Measurements from ENCODE around the gene RPL18. TPM values are rescaled to one million over a fixed set of nuclear protein-coding genes. Genes with fewer than 3 reads are reported as not detected.

Gene RPL18
- total RNA-seq, 1 donor from 2014 or later: 530 TPM

- DNase-seq: no peak
- Histone ChIP-seq H3K27ac (replicated peaks) (peak overlapping the region; percentile 83), H3K4me1 (peaks cover 54% of the 10 kb centered on the region), H3K36me3 (peaks cover 16% of the 10 kb centered on the region), H3K4me3 (peak overlapping the region; percentile 67), H3K27me3 (ENCODE audit: low read depth) (no peaks in the 10 kb centered on the region), H3K9me3 (replicated peaks) (no peaks in the 10 kb centered on the region)
- TF ChIP-seq CTCF (IDR thresholded peaks at IDR 0.05; ENCODE audit: borderline replicate concordance): no peak
- intact Hi-C loops (cut with micrococcal nuclease): no loop called here
Measured at GRCh38 chr19:48623556-48624066, 4.6 kb upstream of the RPL18 start.

- no peaks in the 10 kb centered on the region for H3K9me3 ChIP-seq (replicated peaks)
- peak overlapping the region; percentile 79 for H3K4me3 ChIP-seq
- no peak for DNase-seq
- H3K27ac ChIP-seq (replicated peaks): peak overlapping the region; percentile 88
- no peak for TF ChIP-seq CTCF (IDR thresholded peaks at IDR 0.05; ENCODE audit: borderline replicate concordance)
- H3K4me1 ChIP-seq: peaks cover 81% of the 10 kb centered on the region
- intact Hi-C loops (cut with micrococcal nuclease): no loop called here
- no peaks in the 10 kb centered on the region for H3K27me3 ChIP-seq (ENCODE audit: low read depth)
- peaks cover 39% of the 10 kb centered on the region for H3K36me3 ChIP-seq
Measured at GRCh38 chr19:48619692-48620585, 961 bp upstream of the RPL18 start.

GRCh38 chr19:48618278-48618915 is 581 bp downstream of the RPL18 start:
- TF ChIP-seq CTCF (IDR thresholded peaks at IDR 0.05; ENCODE audit: borderline replicate concordance): no peak
- no peaks in the 10 kb centered on the region for H3K27me3 ChIP-seq (ENCODE audit: low read depth)
- DNase-seq: no peak
- H3K4me1 ChIP-seq: peaks cover 75% of the 10 kb centered on the region
- H3K9me3 ChIP-seq (replicated peaks): no peaks in the 10 kb centered on the region
- H3K4me3 ChIP-seq: peak overlapping the region; percentile 79
- intact Hi-C loops (cut with micrococcal nuclease): no loop called here
- peaks cover 42% of the 10 kb centered on the region for H3K36me3 ChIP-seq
- peak overlapping the region; percentile 88 for H3K27ac ChIP-seq (replicated peaks)

GRCh38 chr19:48617146-48617937 is 1.6 kb downstream of the RPL18 start:
- TF ChIP-seq CTCF (IDR thresholded peaks at IDR 0.05; ENCODE audit: borderline replicate concordance): no peak
- peaks cover 65% of the 10 kb centered on the region for H3K4me1 ChIP-seq
- no peak for DNase-seq
- H3K4me3 ChIP-seq: peak overlapping the region; percentile 79
- peak overlapping the region; percentile 88 for H3K27ac ChIP-seq (replicated peaks)
- H3K9me3 ChIP-seq (replicated peaks): no peaks in the 10 kb centered on the region
- no peaks in the 10 kb centered on the region for H3K27me3 ChIP-seq (ENCODE audit: low read depth)
- intact Hi-C loops (cut with micrococcal nuclease): no loop called here
- H3K36me3 ChIP-seq: peaks cover 42% of the 10 kb centered on the region

GRCh38 chr19:48616491-48617056 is 2.4 kb downstream of the RPL18 start:
- peaks cover 40% of the 10 kb centered on the region for H3K36me3 ChIP-seq
- TF ChIP-seq CTCF (IDR thresholded peaks at IDR 0.05; ENCODE audit: borderline replicate concordance): no peak
- no peak for DNase-seq
- intact Hi-C loops (cut with micrococcal nuclease): no loop called here
- H3K4me3 ChIP-seq: peak overlapping the region; percentile 79
- peaks cover 64% of the 10 kb centered on the region for H3K4me1 ChIP-seq
- H3K9me3 ChIP-seq (replicated peaks): no peaks in the 10 kb centered on the region
- H3K27ac ChIP-seq (replicated peaks): no peak overlapping the region
- no peaks in the 10 kb centered on the region for H3K27me3 ChIP-seq (ENCODE audit: low read depth)

Data from left ventricle myocardium inferior (tissue), 1 donor.